Endothelial cell of umbilical vein (primary cell): ENCODE measurements around the gene ROCK2. TPM values are rescaled to one million over a fixed set of nuclear protein-coding genes. Genes with fewer than 3 reads are reported as not detected.

Source experiments
- BruUV-seq: library from RNA; stranded (reverse); fragments of 400-500 nt; replicated peaks from 2 replicates; lab custom pipeline; 2021; lab: Mats Ljungman, UMichigan
- CTCF ChIA-PET: fragments of 300-600, 350-600 bp; sonication (Branson Sonifier 250); formaldehyde crosslinking; loops from one replicate; lab custom pipeline; 2021; ENCODE audit warnings: antibody characterized with exemption, inconsistent platforms; lab: Charles Lee
- POLR2A ChIA-PET: fragments of 300-600, 350-600 bp; sonication (Branson Sonifier 250); formaldehyde crosslinking; loops from one replicate; lab custom pipeline; 2021; ENCODE audit warnings: antibody characterized with exemption, inconsistent platforms; lab: Charles Lee
- DNase-seq: peaks from one replicate; pipeline ENCODE4 v3.0.0-alpha.2; 2011; ENCODE audit warnings: low read depth, low spot score
- FAIRE-seq: peaks from 2 replicates; lab custom pipeline; 2011; peaks lifted over from hg19 to GRCh38; lab: Jason Lieb, UNC
- H2AFZ ChIP-seq: 2 replicates; pipeline ENCODE4 v1.6.0; 2012; ENCODE audit warnings: low read depth, low read length, control low read depth, inconsistent platforms
- H3K27ac ChIP-seq: 2 replicates; pipeline ENCODE4 v1.5.1; 2011; ENCODE audit warnings: low read depth, mild to moderate bottlenecking, control low read depth, low read length, moderate library complexity; ENCODE audit not compliant: insufficient read depth
- H3K27me3 ChIP-seq, 2 experiments: 2 replicates each; pipeline versions ENCODE4 v1.6.0 to v1.6.1; 2011; ENCODE audit warnings: low read length in 2 of 2, mixed read lengths in 1 of 2; ENCODE audit not compliant: control insufficient read depth in 2 of 2, insufficient read depth in 2 of 2
- H3K36me3 ChIP-seq, 2 experiments: 2 replicates in 1 of 2; 3 replicates in 1 of 2; pipeline ENCODE4 v1.5.1; 2011; ENCODE audit warnings: low read length in 2 of 2, mild to moderate bottlenecking in 1 of 2, moderate library complexity in 1 of 2; ENCODE audit not compliant: control insufficient read depth in 2 of 2, insufficient read depth in 2 of 2; ENCODE audit errors: extremely low read depth in 1 of 2
- H3K4me1 ChIP-seq: 3 replicates; pipeline ENCODE4 v1.5.1; 2011; ENCODE audit warnings: mild to moderate bottlenecking, low read length; ENCODE audit not compliant: control insufficient read depth, insufficient read depth; ENCODE audit errors: extremely low read depth
- H3K4me2 ChIP-seq: 2 replicates; pipeline ENCODE4 v1.6.1; 2011; ENCODE audit warnings: low read length, control low read depth, mixed read lengths; ENCODE audit not compliant: insufficient read depth
- H3K4me3 ChIP-seq, 3 experiments: fragments of 200-600 bp in 1 of 3; sonication (generic), shearing (Covaris generic) in 1 of 3; replicated peaks in 1 of 3; 2 replicates each; pipeline ENCODE4 v1.5.1; 2011 to 2016; ENCODE audit warnings: control low read depth in 3 of 3, low read length in 3 of 3, mild to moderate bottlenecking in 2 of 3, inconsistent platforms in 1 of 3, low read depth in 1 of 3, moderate library complexity in 1 of 3; ENCODE audit not compliant: insufficient read depth in 1 of 3
- H3K79me2 ChIP-seq: 2 replicates; pipeline ENCODE4 v1.6.0; 2012; ENCODE audit warnings: low read length, inconsistent platforms; ENCODE audit not compliant: control insufficient read depth, insufficient read depth
- H3K9ac ChIP-seq: replicated peaks from 2 replicates; pipeline ENCODE3; 2011; ENCODE audit warnings: low read length, control low read depth; ENCODE audit not compliant: insufficient read depth; ENCODE audit errors: extremely low read depth
- H3K9me1 ChIP-seq: replicated peaks from 3 replicates; pipeline ENCODE4 v1.6.0; 2011; ENCODE audit warnings: mild to moderate bottlenecking, low read length; ENCODE audit not compliant: control insufficient read depth, insufficient read depth; ENCODE audit errors: extremely low read depth
- H3K9me3 ChIP-seq: replicated peaks from 2 replicates; pipeline ENCODE4 v1.5.1; 2012; ENCODE audit warnings: low read length, inconsistent platforms; ENCODE audit not compliant: control insufficient read depth, insufficient read depth
- H4K20me1 ChIP-seq: replicated peaks from 2 replicates; pipeline ENCODE3; 2011; ENCODE audit warnings: mild to moderate bottlenecking, low read length; ENCODE audit not compliant: control insufficient read depth, insufficient read depth; ENCODE audit errors: extremely low read depth
- EZH2 ChIP-seq: IDR thresholded peaks from 2 replicates; pipeline ENCODE4 v1.6.1; 2012; ENCODE audit warnings: borderline replicate concordance, low read depth, mild to moderate bottlenecking, moderate library complexity, low read length, inconsistent platforms; ENCODE audit not compliant: severe bottlenecking
- FOS ChIP-seq: IDR thresholded peaks from 2 replicates; pipeline ENCODE4 v1.6.1; 2011; ENCODE audit warnings: mild to moderate bottlenecking, low read length, moderate library complexity, borderline replicate concordance; ENCODE audit not compliant: insufficient read depth
- GATA2 ChIP-seq: IDR thresholded peaks from 2 replicates; pipeline ENCODE4 v1.7.0; 2011; ENCODE audit warnings: low read depth, mild to moderate bottlenecking, moderate library complexity, mixed read lengths, low read length; ENCODE audit not compliant: insufficient read length, insufficient read depth
- JUN ChIP-seq: IDR thresholded peaks from 2 replicates; pipeline ENCODE4 v1.6.1; 2011; ENCODE audit warnings: borderline replicate concordance, low read depth; ENCODE audit not compliant: insufficient read length, insufficient read depth
- MYC ChIP-seq: IDR thresholded peaks from one replicate; pipeline ENCODE4 v1.6.1; 2011; ENCODE audit warnings: mild to moderate bottlenecking, low read depth, low read length
- POLR2A ChIP-seq: IDR thresholded peaks from 2 replicates; pipeline ENCODE4 v1.6.1; 2012; ENCODE audit warnings: low read depth, mild to moderate bottlenecking, control low read depth, low read length
- POLR2AphosphoS5 ChIP-seq: IDR thresholded peaks from 2 replicates; pipeline ENCODE4 v1.6.1; 2012; ENCODE audit warnings: low read depth, mild to moderate bottlenecking, control low read depth, low read length, moderate library complexity; ENCODE audit not compliant: insufficient read depth
- dilution Hi-C: fragments of 300-500 bp; cut with MboI; formaldehyde crosslinking; loops from one replicate; pipeline ENCODE4 v1.15.0; 2019; ENCODE audit warnings: low sequenced_read_pairs; ENCODE audit not compliant: extremely low pct_ligation_motif_present
- intact Hi-C: fragments of 100-400 bp; cut with micrococcal nuclease; formaldehyde crosslinking; loops from one replicate; pipeline ENCODE4 v1.10.0; 2022
- polyA plus RNA-seq, 4 experiments: library from polyadenylated mRNA; depleted of rRNA in 3 of 4; stranded (reverse) in 3 of 4; unstranded in 1 of 4; fragments of >200 nt; gene quantifications; 2 replicates each; pipeline versions ENCODE4 v1.2.1 to v1.2.3, GENCODE V29; 2011 to 2012; ENCODE audit warnings: missing spikeins in 1 of 4
- total RNA-seq: library from RNA; stranded (reverse); gene quantifications from 2 replicates; pipeline ENCODE4 v1.2.3, GENCODE V29; 2021
- TF ChIP-seq, protein P1 (sequence below): IDR thresholded peaks from 2 replicates; pipeline ENCODE4 v1.6.1; 2011; ENCODE audit not compliant: insufficient read depth, insufficient read length
- TF ChIP-seq, protein P2 (sequence below), 2 donors: IDR thresholded peaks; 1 replicate in 1 of 2; 2 replicates in 1 of 2; pipeline ENCODE4 v1.5.1; 2011; ENCODE audit warnings: low read length in 2 of 2, mild to moderate bottlenecking in 2 of 2, moderate library complexity in 2 of 2, control low read depth in 1 of 2, inconsistent platforms in 1 of 2, low read depth in 1 of 2; ENCODE audit not compliant: insufficient read depth in 1 of 2; ENCODE audit errors: extremely low read depth in 1 of 2

The ROCK2 gene
- total and polyA plus RNA-seq, 2 donors (not counting 3 experiments of a cell fraction or from before 2014, with no cell fraction given): 5.2 to 56.5 TPM

DNA sequence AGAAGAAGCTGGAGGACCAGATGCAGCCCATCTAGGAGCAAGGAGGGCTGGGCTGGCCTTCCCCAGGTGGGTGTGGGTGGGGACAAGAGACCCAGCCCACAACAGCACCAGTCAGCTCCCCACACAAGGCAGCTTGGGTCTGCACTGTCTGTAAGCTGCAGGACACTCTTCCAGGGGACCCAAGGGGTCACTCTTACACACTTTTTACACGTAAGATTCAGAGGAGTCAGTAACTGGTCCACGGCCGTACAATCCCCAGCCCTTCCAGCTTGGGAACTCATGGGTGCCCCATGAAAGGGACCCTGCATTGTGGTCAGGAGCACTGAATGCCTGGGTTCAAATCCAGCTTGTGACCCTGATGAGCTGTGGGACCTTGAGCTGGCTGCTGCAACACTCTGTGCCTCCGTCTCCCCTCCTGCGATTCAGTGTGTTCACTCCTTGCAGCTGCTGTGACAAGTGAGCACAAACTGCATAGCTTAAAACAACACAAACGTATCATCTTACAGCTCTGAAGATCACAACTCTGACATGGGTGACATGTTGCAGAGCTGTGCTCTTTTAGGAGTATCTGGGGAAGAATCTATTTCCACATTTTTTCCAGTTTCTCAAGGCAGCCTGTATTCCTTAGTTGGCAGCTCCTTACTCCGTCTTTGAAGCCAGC is 200.2 kb downstream of the ROCK2 start:
- dilution Hi-C loops (no loop called here), intact Hi-C loops (no loop called here)
- Histone ChIP-seq H2AFZ (no peak overlapping the region), H3K4me2 (no peak overlapping the region), H3K9ac (no peak overlapping the region), H3K27me3 (peaks cover 4 to 5% of the 10 kb centered on the region in 2 experiments), H3K4me1 (no peaks in the 10 kb centered on the region), H3K79me2 (no peaks in the 10 kb centered on the region), H4K20me1 (no peaks in the 10 kb centered on the region), H3K36me3 (no peaks in the 10 kb centered on the region), H3K27ac (no peak overlapping the region), H3K4me3 (no peak overlapping the region), H3K9me1 (no peaks in the 10 kb centered on the region), H3K9me3 (no peaks in the 10 kb centered on the region)
- FAIRE-seq (no peak), DNase-seq (no peak)
- no TSS peak for BruUV-seq
- TF ChIP-seq, protein P1, sequence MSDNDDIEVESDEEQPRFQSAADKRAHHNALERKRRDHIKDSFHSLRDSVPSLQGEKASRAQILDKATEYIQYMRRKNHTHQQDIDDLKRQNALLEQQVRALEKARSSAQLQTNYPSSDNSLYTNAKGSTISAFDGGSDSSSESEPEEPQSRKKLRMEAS: no peak
- TF ChIP-seq JUN: no peak
- TF ChIP-seq MYC: no peak
- TF ChIP-seq POLR2A: no peak
- no peak for TF ChIP-seq GATA2
- no peak for TF ChIP-seq EZH2
- TF ChIP-seq, protein P2, sequence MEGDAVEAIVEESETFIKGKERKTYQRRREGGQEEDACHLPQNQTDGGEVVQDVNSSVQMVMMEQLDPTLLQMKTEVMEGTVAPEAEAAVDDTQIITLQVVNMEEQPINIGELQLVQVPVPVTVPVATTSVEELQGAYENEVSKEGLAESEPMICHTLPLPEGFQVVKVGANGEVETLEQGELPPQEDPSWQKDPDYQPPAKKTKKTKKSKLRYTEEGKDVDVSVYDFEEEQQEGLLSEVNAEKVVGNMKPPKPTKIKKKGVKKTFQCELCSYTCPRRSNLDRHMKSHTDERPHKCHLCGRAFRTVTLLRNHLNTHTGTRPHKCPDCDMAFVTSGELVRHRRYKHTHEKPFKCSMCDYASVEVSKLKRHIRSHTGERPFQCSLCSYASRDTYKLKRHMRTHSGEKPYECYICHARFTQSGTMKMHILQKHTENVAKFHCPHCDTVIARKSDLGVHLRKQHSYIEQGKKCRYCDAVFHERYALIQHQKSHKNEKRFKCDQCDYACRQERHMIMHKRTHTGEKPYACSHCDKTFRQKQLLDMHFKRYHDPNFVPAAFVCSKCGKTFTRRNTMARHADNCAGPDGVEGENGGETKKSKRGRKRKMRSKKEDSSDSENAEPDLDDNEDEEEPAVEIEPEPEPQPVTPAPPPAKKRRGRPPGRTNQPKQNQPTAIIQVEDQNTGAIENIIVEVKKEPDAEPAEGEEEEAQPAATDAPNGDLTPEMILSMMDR (IDR thresholded peaks at IDR 0.05; ENCODE audit: extremely low read depth in 1 of 2, insufficient read depth in 1 of 2, low read depth in 1 of 2, low read length in 2 of 2): no peak
- TF ChIP-seq FOS: no peak
- no peak for TF ChIP-seq POLR2AphosphoS5
- POLR2A ChIA-PET: no interaction called here
- CTCF ChIA-PET: interaction anchor here (0.6 to 1.9 kb wide), 8 partner anchors 11 to 321 kb away, joined by 3 to 6 read pairs (median 4); partner anchors contain the start of genes E2F6 and SLC66A3
